ENCODE results near the gene ALG13. TPM values are rescaled to one million over a fixed set of nuclear protein-coding genes. Genes with fewer than 3 reads are reported as not detected.

Gene ALG13
- total RNA-seq, 2 donors from 2014 or later, result 38.6 to 77.2 TPM

DNA sequence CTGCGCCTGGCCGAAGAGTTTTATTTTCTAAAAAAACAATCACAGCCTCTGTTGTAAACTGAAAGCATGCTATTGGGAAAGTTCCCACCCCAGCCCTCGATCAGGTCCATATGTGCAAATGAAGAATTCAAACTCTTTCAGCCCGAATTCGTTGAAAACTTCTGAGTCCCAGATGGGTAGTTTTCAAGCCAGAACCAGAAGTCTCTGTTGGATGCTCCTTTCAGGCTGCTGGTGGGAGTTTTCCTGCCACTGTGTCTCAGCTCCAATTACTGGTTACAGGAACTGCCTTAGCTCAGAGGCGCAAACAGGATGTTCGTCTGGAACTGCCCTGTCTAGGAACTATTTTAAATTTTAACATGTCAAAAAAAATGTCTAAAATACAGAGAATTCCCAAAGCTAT lies 9.3 kb upstream of the ALG13 start:
- no peak overlapping the region for H3K9ac ChIP-seq (ENCODE audit: extremely low read depth, low read length, poor library complexity, severe bottlenecking)
- 96 to 100% methylated on average over 1 to 7 of the region's 7 CpGs for WGBS, 2 experiments (ENCODE audit: insufficient coverage in 1 of 2, insufficient read length in 1 of 2)
- no peaks in the 10 kb centered on the region for H3K27me3 ChIP-seq (ENCODE audit: control insufficient read depth, insufficient read depth, low read length, poor library complexity, severe bottlenecking)
- no peak overlapping the region for H3K4me3 ChIP-seq (ENCODE audit: low read length)
- Mint-ChIP-seq H3K36me3 (ENCODE audit: low read depth) (no peaks in the 10 kb centered on the region), H3K4me3 (no peak overlapping the region), H3K27ac (no peak overlapping the region), H3K27me3 (ENCODE audit: insufficient read depth) (peaks cover 1% of the 10 kb centered on the region), H3K4me1 (no peaks in the 10 kb centered on the region), H3K9me3 (no peaks in the 10 kb centered on the region)
- no peak for DNase-seq
- TF ChIP-seq, protein P1, sequence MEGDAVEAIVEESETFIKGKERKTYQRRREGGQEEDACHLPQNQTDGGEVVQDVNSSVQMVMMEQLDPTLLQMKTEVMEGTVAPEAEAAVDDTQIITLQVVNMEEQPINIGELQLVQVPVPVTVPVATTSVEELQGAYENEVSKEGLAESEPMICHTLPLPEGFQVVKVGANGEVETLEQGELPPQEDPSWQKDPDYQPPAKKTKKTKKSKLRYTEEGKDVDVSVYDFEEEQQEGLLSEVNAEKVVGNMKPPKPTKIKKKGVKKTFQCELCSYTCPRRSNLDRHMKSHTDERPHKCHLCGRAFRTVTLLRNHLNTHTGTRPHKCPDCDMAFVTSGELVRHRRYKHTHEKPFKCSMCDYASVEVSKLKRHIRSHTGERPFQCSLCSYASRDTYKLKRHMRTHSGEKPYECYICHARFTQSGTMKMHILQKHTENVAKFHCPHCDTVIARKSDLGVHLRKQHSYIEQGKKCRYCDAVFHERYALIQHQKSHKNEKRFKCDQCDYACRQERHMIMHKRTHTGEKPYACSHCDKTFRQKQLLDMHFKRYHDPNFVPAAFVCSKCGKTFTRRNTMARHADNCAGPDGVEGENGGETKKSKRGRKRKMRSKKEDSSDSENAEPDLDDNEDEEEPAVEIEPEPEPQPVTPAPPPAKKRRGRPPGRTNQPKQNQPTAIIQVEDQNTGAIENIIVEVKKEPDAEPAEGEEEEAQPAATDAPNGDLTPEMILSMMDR (conservative IDR thresholded peaks at IDR 0.05), result no peak
- H3K27ac ChIP-seq (ENCODE audit: low read depth, low read length), result no peak overlapping the region
- no peaks in the 10 kb centered on the region for H3K9me3 ChIP-seq (ENCODE audit: control insufficient read depth, low read length)
- no peaks in the 10 kb centered on the region for H3K4me1 ChIP-seq (ENCODE audit: control insufficient read depth, insufficient read depth, low read length)
- H3K36me3 ChIP-seq (ENCODE audit: control insufficient read depth, insufficient read depth, low read length), result no peaks in the 10 kb centered on the region

DNA sequence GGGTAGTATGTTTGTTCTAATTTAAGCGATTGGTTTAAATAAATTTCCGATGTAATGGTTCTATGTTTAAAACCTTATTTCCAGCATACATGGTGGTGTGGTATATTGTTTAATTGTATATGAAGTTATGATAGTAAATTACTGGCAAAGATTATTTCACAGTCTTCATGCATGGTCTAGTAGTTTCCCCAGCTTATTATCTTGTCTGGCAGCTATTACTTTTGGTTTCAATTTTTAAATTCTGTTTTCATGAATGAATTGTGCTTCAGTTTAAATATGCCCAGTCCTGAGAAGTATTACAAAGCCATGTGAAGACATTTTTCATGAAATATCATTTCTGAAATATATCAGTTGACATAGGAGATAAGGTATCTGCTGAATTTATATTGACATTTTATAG lies 6.3 kb downstream of the ALG13 start:
- TF ChIP-seq, protein P1 (conservative IDR thresholded peaks at IDR 0.05), result no peak
- H3K4me1 ChIP-seq (ENCODE audit: control insufficient read depth, insufficient read depth, low read length), result no peaks in the 10 kb centered on the region
- Mint-ChIP-seq H3K27ac (no peak overlapping the region), H3K9me3 (no peaks in the 10 kb centered on the region), H3K4me1 (peaks cover 5% of the 10 kb centered on the region), H3K4me3 (no peak overlapping the region), H3K27me3 (ENCODE audit: insufficient read depth) (no peaks in the 10 kb centered on the region), H3K36me3 (ENCODE audit: low read depth) (peaks cover 67% of the 10 kb centered on the region)
- DNase-seq, result no peak
- WGBS, 2 experiments (ENCODE audit: insufficient coverage in 1 of 2, insufficient read length in 1 of 2), result 80% methylated on average over 2 of the region's 2 CpGs; no CpG with 5 or more reads in 1 of the 2 experiments
- H3K27me3 ChIP-seq (ENCODE audit: control insufficient read depth, insufficient read depth, low read length, poor library complexity, severe bottlenecking), result no peaks in the 10 kb centered on the region
- H3K4me3 ChIP-seq (ENCODE audit: low read length), result no peak overlapping the region
- H3K36me3 ChIP-seq (ENCODE audit: control insufficient read depth, insufficient read depth, low read length), result peaks cover 35% of the 10 kb centered on the region
- no peak overlapping the region for H3K27ac ChIP-seq (ENCODE audit: low read depth, low read length)
- H3K9me3 ChIP-seq (ENCODE audit: control insufficient read depth, low read length), result no peaks in the 10 kb centered on the region
- H3K9ac ChIP-seq (ENCODE audit: extremely low read depth, low read length, poor library complexity, severe bottlenecking), result no peak overlapping the region

DNA sequence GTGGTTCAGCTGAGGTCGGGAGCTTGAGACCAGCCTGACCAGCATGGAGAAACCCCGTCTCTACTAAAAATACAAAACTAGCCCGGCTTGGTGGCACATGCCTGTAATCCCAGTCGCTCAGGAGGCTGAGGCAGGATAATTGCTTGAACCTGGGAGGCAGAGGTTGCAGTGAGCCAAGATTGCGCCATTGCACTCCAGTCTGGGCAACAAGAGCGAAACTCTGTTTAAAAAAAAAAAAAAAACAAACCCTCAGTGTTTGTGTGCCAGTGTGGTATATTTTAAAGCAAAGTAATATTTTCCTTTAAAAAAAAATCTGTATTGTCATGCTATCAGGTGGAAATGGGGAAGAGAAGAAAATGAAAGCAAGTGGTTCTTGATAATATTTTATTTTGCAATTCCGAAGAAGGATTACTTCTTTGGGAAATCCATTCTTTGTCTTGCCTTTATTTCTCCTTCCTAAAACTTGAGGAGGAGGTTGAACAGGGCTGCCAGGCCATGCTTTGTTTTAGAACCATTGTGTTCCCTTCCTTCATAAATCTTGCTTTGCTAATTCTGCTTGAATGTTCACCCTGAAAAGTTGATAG lies 14.4 kb downstream of the ALG13 start:
- no peaks in the 10 kb centered on the region for H3K4me1 Mint-ChIP-seq
- 94% methylated on average over 3 of the region's 7 CpGs; no CpG with 5 or more reads in 1 of the 2 experiments for whole genome bisulfite sequencing, 2 experiments (ENCODE audit: insufficient coverage in 1 of 2, insufficient read length in 1 of 2)
- TF ChIP-seq, protein P1 (conservative IDR thresholded peaks at IDR 0.05), result no peak

More for the DNA sequence above, 14.4 kb downstream of the ALG13 start:
- H3K36me3 Mint-ChIP-seq (ENCODE audit: low read depth), result peaks cover 15% of the 10 kb centered on the region
- H3K9me3 Mint-ChIP-seq, result no peaks in the 10 kb centered on the region
- Histone ChIP-seq H3K36me3 (ENCODE audit: control insufficient read depth, insufficient read depth, low read length) (peaks cover 6% of the 10 kb centered on the region), H3K9me3 (ENCODE audit: control insufficient read depth, low read length) (no peaks in the 10 kb centered on the region), H3K4me3 (ENCODE audit: low read length) (no peak overlapping the region), H3K27me3 (ENCODE audit: control insufficient read depth, insufficient read depth, low read length, poor library complexity, severe bottlenecking) (no peaks in the 10 kb centered on the region), H3K4me1 (ENCODE audit: control insufficient read depth, insufficient read depth, low read length) (no peaks in the 10 kb centered on the region), H3K27ac (ENCODE audit: low read depth, low read length) (no peak overlapping the region), H3K9ac (ENCODE audit: extremely low read depth, low read length, poor library complexity, severe bottlenecking) (no peak overlapping the region)
- H3K4me3 Mint-ChIP-seq, result no peak overlapping the region
- no peak for DNase-seq
- H3K27ac Mint-ChIP-seq, result no peak overlapping the region
- H3K27me3 Mint-ChIP-seq (ENCODE audit: insufficient read depth), result no peaks in the 10 kb centered on the region

Data from endodermal cell (in vitro differentiated cells).